PC-3 (cell line): ENCODE measurements around the gene S100A3. TPM values are rescaled to one million over a fixed set of nuclear protein-coding genes. Genes with fewer than 3 reads are reported as not detected.

ENCODE experiments used
- ATAC-seq: fragments of 200-7000 bp; cut with Tn5 transposase; 2 replicates; pipeline ENCODE4 v1.9.1; 2020; ENCODE audit warnings: mild to moderate bottlenecking, moderate library complexity
- BruUV-seq: library from RNA; stranded (reverse); fragments of 400-500 nt; replicated peaks from 2 replicates; lab custom pipeline; 2021; lab: Mats Ljungman, UMichigan
- CTCF ChIA-PET: fragments of 300-600 bp; sonication (Branson Sonifier 250); formaldehyde crosslinking; loops from one replicate; lab custom pipeline; 2022; ENCODE audit warnings: antibody characterized with exemption; lab: Charles Lee
- POLR2A ChIA-PET: fragments of 300-600 bp; sonication (Branson Sonifier 250); formaldehyde crosslinking; loops from one replicate; lab custom pipeline; 2022; ENCODE audit warnings: antibody characterized with exemption; ENCODE audit not compliant: unreplicated experiment; lab: Charles Lee
- DNase-seq: peaks from one replicate; pipeline ENCODE4 v3.0.0-alpha.2; 2015
- H2AFZ ChIP-seq: fragments of 300-600 bp; sonication (generic); 2 replicates; pipeline ENCODE4 v1.6.0; 2016; ENCODE audit warnings: antibody characterized with exemption, low read length
- H3F3A ChIP-seq: fragments of 300-600 bp; sonication (generic); one replicate; pipeline ENCODE4 v1.6.0; 2017; ENCODE audit warnings: antibody characterized with exemption, low read length, control low read depth, mild to moderate bottlenecking; ENCODE audit not compliant: unreplicated experiment
- H3K27ac ChIP-seq: fragments of 300-600 bp; sonication (generic); 2 replicates; pipeline ENCODE4 v1.5.1; 2016; ENCODE audit warnings: mild to moderate bottlenecking, low read length
- H3K27me3 ChIP-seq: fragments of 300-600 bp; sonication (generic); 2 replicates; pipeline ENCODE4 v1.6.1; 2016; ENCODE audit warnings: low read length, mixed read lengths
- H3K36me3 ChIP-seq: fragments of 300-600 bp; sonication (generic); 2 replicates; pipeline ENCODE4 v1.6.1; 2016; ENCODE audit warnings: low read depth, mixed run types, low read length, mixed read lengths
- H3K4me1 ChIP-seq: fragments of 300-600 bp; sonication (generic); 2 replicates; pipeline ENCODE4 v1.5.1; 2016; ENCODE audit warnings: low read length; ENCODE audit not compliant: insufficient read depth
- H3K4me2 ChIP-seq: fragments of 300-600 bp; sonication (generic); 2 replicates; pipeline ENCODE4 v1.6.0; 2016; ENCODE audit warnings: low read length
- H3K4me3 ChIP-seq: fragments of 300-600 bp; sonication (generic); 2 replicates; pipeline ENCODE4 v1.5.1; 2016; ENCODE audit warnings: mild to moderate bottlenecking, low read length, mixed read lengths
- H3K79me2 ChIP-seq: fragments of 300-600 bp; sonication (generic); 2 replicates; pipeline ENCODE4 v1.6.1; 2017; ENCODE audit warnings: low read length, mixed read lengths
- H3K9ac ChIP-seq: fragments of 300-600 bp; sonication (generic); 2 replicates; pipeline ENCODE4 v1.6.0; 2016; ENCODE audit warnings: mild to moderate bottlenecking, low read length
- H3K9me2 ChIP-seq: fragments of 300-600 bp; sonication (generic); replicated peaks from 2 replicates; pipeline ENCODE4 v1.6.1; 2016; ENCODE audit warnings: mixed run types, low read length, mixed read lengths
- H3K9me3 ChIP-seq: fragments of 300-600 bp; sonication (generic); 2 replicates; pipeline ENCODE4 v1.6.1; 2016; ENCODE audit warnings: low read length, mixed read lengths
- H4K20me1 ChIP-seq: fragments of 300-600 bp; sonication (generic); 2 replicates; pipeline ENCODE4 v1.6.1; 2016; ENCODE audit warnings: low read length, mixed read lengths
- CTCF ChIP-seq: fragments of 300-600 bp; sonication (generic); conservative IDR thresholded peaks from 2 replicates; pipeline ENCODE4 v1.5.1; 2017; ENCODE audit warnings: antibody characterized with exemption, low read depth, mild to moderate bottlenecking, low read length
- EZH2 ChIP-seq: fragments of 300-600 bp; sonication (generic); IDR thresholded peaks from one replicate; pipeline ENCODE4 v1.6.1; 2017; ENCODE audit warnings: antibody characterized with exemption, mild to moderate bottlenecking, low read length; ENCODE audit not compliant: unreplicated experiment
- EZH2phosphoT487 ChIP-seq: fragments of 300-600 bp; sonication (generic); IDR thresholded peaks from 2 replicates; pipeline ENCODE4 v1.6.1; 2018; ENCODE audit warnings: mild to moderate bottlenecking, antibody characterized with exemption, low read length, borderline replicate concordance
- intact Hi-C: fragments of 100-400 bp; cut with micrococcal nuclease; formaldehyde crosslinking; loops from 2 replicates; pipeline ENCODE4 v1.9.0; 2023
- total RNA-seq: library from RNA; depleted of rRNA; stranded (reverse); fragments of >200 nt; gene quantifications from 2 replicates; pipeline ENCODE4 v1.2.3, GENCODE V29; 2014

The S100A3 gene
- total RNA-seq, 1 experiment from 2014 or later = 4.6 TPM

DNA sequence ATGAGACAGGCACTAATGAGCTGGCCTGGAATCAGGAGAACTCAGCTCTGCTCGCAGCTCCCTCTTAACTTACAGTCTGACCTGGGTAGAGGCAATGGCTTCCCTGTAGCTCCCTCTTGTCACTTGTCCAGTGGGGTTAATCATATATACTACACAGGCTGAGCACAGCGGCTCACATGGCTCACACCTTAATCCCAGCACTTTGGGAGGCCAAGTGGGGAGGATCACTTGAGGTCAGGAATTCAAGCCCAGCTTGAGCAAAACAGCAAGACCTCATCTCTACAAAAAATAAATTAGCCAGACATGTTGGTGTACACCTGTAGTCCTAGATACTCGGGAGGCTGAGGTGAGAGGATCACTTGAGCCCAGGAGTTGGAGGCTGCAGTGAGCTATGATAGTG lies 17.4 kb downstream of the S100A3 start:
- peaks cover 39% of the 10 kb centered on the region for H3K4me1 ChIP-seq
- no peak overlapping the region for H3K4me3 ChIP-seq
- DNase-seq (no peak), ATAC-seq (no peak)
- peaks cover 12% of the 10 kb centered on the region for H3K36me3 ChIP-seq
- H3K9me3 ChIP-seq = no peaks in the 10 kb centered on the region
- no peak overlapping the region for H3K27ac ChIP-seq
- no peaks in the 10 kb centered on the region for H3K9me2 ChIP-seq
- H4K20me1 ChIP-seq = 0 out of 2 replicates have a peak, but pooled peaks cover 3% of the 10 kb centered on the region
- intact Hi-C loops = loop anchor here (2.0 kb wide), 1 partner anchor 77 kb away; no protein-coding TSS in a partner anchor
- TF ChIP-seq EZH2 = no peak
- TF ChIP-seq EZH2phosphoT487 = no peak
- TF ChIP-seq CTCF = no peak
- no peak overlapping the region for H3K9ac ChIP-seq
- BruUV-seq = no TSS peak
- H3K27me3 ChIP-seq = no peaks in the 10 kb centered on the region
- no peak overlapping the region for H2AFZ ChIP-seq
- ChIA-PET CTCF (interaction anchor here (1.1 to 2.6 kb wide), 4 partner anchors 16 to 37 kb away, joined by 3 to 25 read pairs (median 14); partner anchors contain the start of gene S100A2), POLR2A (interaction anchor here (0.6 to 4.6 kb wide), 4 partner anchors 16 to 102 kb away, joined by 3 to 47 read pairs (median 18); partner anchors contain the start of genes CHTOP and S100A2)
- no peak overlapping the region for H3K4me2 ChIP-seq
- H3F3A ChIP-seq = peaks cover 5% of the 10 kb centered on the region
- peaks cover 23% of the 10 kb centered on the region for H3K79me2 ChIP-seq

DNA sequence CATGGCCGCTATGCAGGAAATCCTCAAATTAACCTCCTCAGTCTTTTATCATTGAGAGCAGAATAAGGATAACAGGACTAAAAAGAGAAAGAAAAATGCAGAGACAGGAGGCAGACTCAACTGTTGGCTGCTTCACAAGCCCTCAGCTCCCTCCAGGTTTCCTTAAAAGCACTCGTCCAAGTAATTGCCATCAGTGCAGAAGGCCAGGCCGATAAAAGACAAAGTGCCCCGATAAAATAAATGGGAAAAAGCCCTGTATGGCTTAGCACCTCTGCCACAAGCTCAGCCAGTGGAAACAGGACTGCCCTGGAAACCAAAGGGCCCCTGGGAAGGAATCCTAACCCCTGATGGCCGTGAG lies 21.4 kb downstream of the S100A3 start:
- Histone ChIP-seq H3K4me3 (no peak overlapping the region), H3K27me3 (no peaks in the 10 kb centered on the region), H3K36me3 (no peaks in the 10 kb centered on the region), H3K27ac (no peak overlapping the region), H3K9me2 (no peaks in the 10 kb centered on the region), H3K4me1 (peaks cover 7% of the 10 kb centered on the region), H3F3A (no peaks in the 10 kb centered on the region), H3K9me3 (no peaks in the 10 kb centered on the region), H3K79me2 (no peaks in the 10 kb centered on the region), H4K20me1 (no peaks in the 10 kb centered on the region), H2AFZ (no peak overlapping the region), H3K4me2 (no peak overlapping the region), H3K9ac (no peak overlapping the region)
- TF ChIP-seq EZH2phosphoT487 (no peak), EZH2 (no peak), CTCF (no peak)
- BruUV-seq = no TSS peak
- intact Hi-C loops = no loop called here
- ATAC-seq = no peak
- no peak for DNase-seq
- ChIA-PET CTCF (no interaction called here), POLR2A (no interaction called here)

DNA sequence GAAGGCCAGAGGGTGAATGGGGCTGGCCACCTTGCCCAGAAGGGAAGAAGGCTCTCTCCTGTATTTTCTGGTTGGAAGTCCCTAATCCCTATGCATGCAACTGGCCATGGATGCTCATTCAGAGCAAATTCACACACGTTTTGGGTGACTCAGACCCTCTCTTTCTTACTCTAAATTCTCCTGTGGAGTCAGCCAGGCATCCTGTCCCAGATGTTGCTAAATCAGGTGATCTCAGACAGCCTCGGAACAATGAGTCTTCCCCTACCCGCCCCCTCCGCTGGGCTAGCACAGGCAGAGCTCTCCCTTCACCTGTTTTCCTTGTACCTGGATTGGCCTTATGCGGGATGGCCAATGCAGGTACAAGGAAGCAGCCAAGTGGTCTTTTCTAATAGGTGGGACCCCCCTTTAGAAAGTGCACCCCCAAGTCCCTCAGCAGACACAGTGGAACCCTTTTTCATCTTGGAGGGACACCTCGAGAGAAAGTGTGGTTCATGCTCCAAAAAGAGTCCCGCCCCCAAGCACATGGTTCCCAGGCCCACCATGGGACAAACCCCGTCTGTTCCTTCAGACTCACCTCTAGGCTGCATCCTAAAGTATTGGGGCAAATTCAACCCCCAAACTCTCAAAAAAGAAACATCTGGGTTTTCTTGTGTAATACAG lies 21.9 kb downstream of the S100A3 start:
- no peak overlapping the region for H3K27ac ChIP-seq
- no peaks in the 10 kb centered on the region for H3K36me3 ChIP-seq
- no peak overlapping the region for H3K4me3 ChIP-seq
- ATAC-seq (peak; percentile 16), DNase-seq (peak; percentile 49)
- no peak for TF ChIP-seq EZH2phosphoT487
- TF ChIP-seq CTCF = no peak
- no peak for TF ChIP-seq EZH2
- ChIA-PET POLR2A (no interaction called here), CTCF (no interaction called here)
- H3K27me3 ChIP-seq = no peaks in the 10 kb centered on the region
- H3K9me2 ChIP-seq = no peaks in the 10 kb centered on the region
- H3K79me2 ChIP-seq = no peaks in the 10 kb centered on the region
- no peaks in the 10 kb centered on the region for H3K9me3 ChIP-seq
- intact Hi-C loops = no loop called here
- no peaks in the 10 kb centered on the region for H3F3A ChIP-seq
- H4K20me1 ChIP-seq = no peaks in the 10 kb centered on the region
- no peak overlapping the region for H2AFZ ChIP-seq
- no TSS peak for BruUV-seq
- H3K4me2 ChIP-seq = no peak overlapping the region
- H3K4me1 ChIP-seq = peaks cover 2% of the 10 kb centered on the region
- no peak overlapping the region for H3K9ac ChIP-seq
